GM12878 (cell line): ENCODE measurements around the gene LGALS8. TPM values are rescaled to one million over a fixed set of nuclear protein-coding genes. Genes with fewer than 3 reads are reported as not detected.

Source experiments
- ATAC-seq: fragments of 200-7000 bp; cut with Tn5 transposase; 3 replicates; pipeline ENCODE4 v1.9.1; 2020; ENCODE audit warnings: mild to moderate bottlenecking, moderate library complexity
- BruUV-seq: library from RNA; stranded (reverse); fragments of 400-500 nt; replicated peaks from 2 replicates; lab custom pipeline; 2021; lab: Mats Ljungman, UMichigan
- CTCF ChIA-PET: fragments of 300-600 bp; sonication (Branson Sonifier 250); formaldehyde crosslinking; extraction: SDS; loops from one replicate; lab custom pipeline; 2021; ENCODE audit warnings: inconsistent platforms; lab: Yijun Ruan, JAX
- POLR2A ChIA-PET: fragments of 350-600 bp; formaldehyde crosslinking; extraction: SDS; loops from one replicate; lab custom pipeline; 2021; ENCODE audit warnings: inconsistent platforms; lab: Charles Lee
- RAD21 ChIA-PET: fragments of 300-600 bp; sonication (Branson Sonifier 250); formaldehyde crosslinking; loops from one replicate; lab custom pipeline; 2023; ENCODE audit warnings: antibody characterized with exemption; ENCODE audit not compliant: unreplicated experiment; lab: Charles Lee
- SMC1A ChIA-PET: fragments of 300-600 bp; sonication (Branson Sonifier 250); formaldehyde crosslinking; loops from one replicate; lab custom pipeline; 2023; ENCODE audit not compliant: unreplicated experiment, uncharacterized antibody; lab: Charles Lee
- DNase-seq: peaks from one replicate; pipeline ENCODE4 v3.0.0-alpha.2; 2011; ENCODE audit warnings: low read depth, low spot score
- FAIRE-seq: peaks from 3 replicates; lab custom pipeline; 2011; peaks lifted over from hg19 to GRCh38; lab: Jason Lieb, UNC
- H2AFZ ChIP-seq: 2 replicates; pipeline ENCODE4 v1.6.0; 2011; ENCODE audit warnings: low read depth, low read length, control low read depth; ENCODE audit not compliant: control insufficient read depth
- H3K27ac ChIP-seq: 2 replicates; pipeline ENCODE4 v1.5.1; 2011; ENCODE audit warnings: control low read depth; ENCODE audit not compliant: control insufficient read depth, insufficient read depth
- H3K27me3 ChIP-seq, 2 experiments: replicated peaks in 1 of 2; 2 replicates each; pipeline versions ENCODE4 v1.6.0 to v1.6.1; 2011; ENCODE audit warnings: low read length in 1 of 2; ENCODE audit not compliant: control insufficient read depth in 2 of 2, insufficient read depth in 2 of 2
- H3K36me3 ChIP-seq, 2 experiments: 2 replicates each; pipeline ENCODE4 v1.5.1; 2011; ENCODE audit warnings: low read length in 1 of 2; ENCODE audit not compliant: control insufficient read depth in 2 of 2, insufficient read depth in 2 of 2
- H3K4me1 ChIP-seq: 2 replicates; pipeline ENCODE4 v1.6.1; 2011; ENCODE audit warnings: mild to moderate bottlenecking, low read length, moderate library complexity, mixed read lengths; ENCODE audit not compliant: control insufficient read depth, insufficient read depth
- H3K4me2 ChIP-seq: 2 replicates; pipeline ENCODE4 v1.6.0; 2011; ENCODE audit warnings: control low read depth; ENCODE audit not compliant: control insufficient read depth, insufficient read depth
- H3K4me3 ChIP-seq: fragments of 200-600 bp; sonication (generic); 2 replicates; pipeline ENCODE4 v1.5.1; 2016
- H3K79me2 ChIP-seq: 2 replicates; pipeline ENCODE4 v1.6.0; 2011; ENCODE audit warnings: low read length; ENCODE audit not compliant: control insufficient read depth, insufficient read depth
- H3K9ac ChIP-seq: 2 replicates; pipeline ENCODE4 v1.8.0; 2011; ENCODE audit warnings: low read length, control low read depth, mixed read lengths; ENCODE audit not compliant: control insufficient read depth, insufficient read depth
- H3K9me3 ChIP-seq: replicated peaks from 3 replicates; pipeline ENCODE4 v1.5.1; 2011; ENCODE audit warnings: mild to moderate bottlenecking, low read length; ENCODE audit not compliant: control insufficient read depth, insufficient read depth
- H4K20me1 ChIP-seq: 2 replicates; pipeline ENCODE4 v1.6.0; 2011; ENCODE audit not compliant: control insufficient read depth, insufficient read depth
- ASH2L ChIP-seq: fragments of 300-600, 200-600 bp; sonication (generic); IDR thresholded peaks from 2 replicates; pipeline ENCODE4 v1.6.1; 2017; ENCODE audit warnings: low read depth, mild to moderate bottlenecking, borderline replicate concordance
- CHD4 ChIP-seq: fragments of 200-600 bp; sonication (generic); IDR thresholded peaks from 2 replicates; pipeline ENCODE4 v1.6.1; 2016; ENCODE audit warnings: mild to moderate bottlenecking
- ESRRA ChIP-seq: IDR thresholded peaks from 2 replicates; pipeline ENCODE4 v1.6.1; 2012; ENCODE audit warnings: mild to moderate bottlenecking, low read length, improper control_type of control experiment
- JUND ChIP-seq: IDR thresholded peaks from 2 replicates; pipeline ENCODE4 v1.6.1; 2012; ENCODE audit warnings: low read depth, mild to moderate bottlenecking, low read length, improper control_type of control experiment, moderate library complexity
- MLLT1 ChIP-seq: fragments of 450-650 bp; IDR thresholded peaks from 2 replicates; pipeline ENCODE4 v1.6.1; 2016; ENCODE audit warnings: mild to moderate bottlenecking
- PKNOX1 ChIP-seq: fragments of 450-650 bp; IDR thresholded peaks from 2 replicates; pipeline ENCODE4 v1.6.1; 2016; ENCODE audit warnings: mild to moderate bottlenecking
- PML ChIP-seq: IDR thresholded peaks from 2 replicates; pipeline ENCODE4 v1.6.1; 2012; ENCODE audit warnings: low read length, inconsistent platforms
- POLR2A ChIP-seq: IDR thresholded peaks from 2 replicates; pipeline ENCODE4 v1.6.1; 2011; ENCODE audit warnings: low read depth, mild to moderate bottlenecking, low read length
- POLR2AphosphoS5 ChIP-seq: IDR thresholded peaks from 2 replicates; pipeline ENCODE4 v1.6.1; 2011; ENCODE audit warnings: mild to moderate bottlenecking, low read length, inconsistent platforms
- SP1 ChIP-seq: IDR thresholded peaks from one replicate; pipeline ENCODE4 v1.6.1; 2011; ENCODE audit warnings: low read depth, low read length
- ZNF207 ChIP-seq: fragments of 450-650 bp; IDR thresholded peaks from 2 replicates; pipeline ENCODE4 v1.6.1; 2014; ENCODE audit warnings: antibody characterized with exemption, mild to moderate bottlenecking, borderline replicate concordance
- WGBS: methylation state at CpG from one replicate; pipeline ENCODE4 v1.1.6; 2016; ENCODE audit warnings: low lambda C conversion rate; ENCODE audit not compliant: insufficient replicate concordance, insufficient coverage; ENCODE audit errors: missing lambda C conversion rate; 5-methylcytosine and 5-hydroxymethylcytosine counted together
- in situ Hi-C: fragments of 300-500 bp; cut with MboI; formaldehyde crosslinking; loops from 9 replicates; pipeline ENCODE4 v1.14.3; 2018; ENCODE audit warnings: mixed read lengths
- intact Hi-C: fragments of 100-400 bp; cut with micrococcal nuclease; formaldehyde crosslinking; loops from one replicate; pipeline ENCODE4 v1.14.2; 2022; ENCODE audit not compliant: unreplicated experiment
- polyA plus RNA-seq, 11 experiments: library from polyadenylated mRNA; depleted of rRNA in 4 of 11; unstranded in 6 of 11; stranded (reverse) in 5 of 11; fragments of >200 nt; fragmentation: Nextera tagmentation in 4 of 11; fragmentation: Illumina TruSeq in 1 of 11; extraction: Ambion mirVana in 4 of 11; extraction: Trizol in 1 of 11; gene quantifications; 1 replicate in 1 of 11; 2 replicates in 10 of 11; pipeline versions ENCODE4 v1.2.1 to v1.2.3, GENCODE V29; 2011 to 2016; ENCODE audit warnings: inconsistent platforms in 2 of 11, missing spikeins in 2 of 11, low read depth in 1 of 11
- total RNA-seq, 4 experiments: library from RNA; depleted of rRNA in 3 of 4; stranded (reverse); fragments of >200 nt in 3 of 4; fragmentation: Illumina TruSeq in 1 of 4; extraction: Trizol in 1 of 4; gene quantifications; 2 replicates each; pipeline versions ENCODE4 v1.2.1 to v1.2.3, GENCODE V29; 2013 to 2021

LGALS8 gene
- total and polyA plus RNA-seq, 10 of the 15 experiments (the other 5 are each of a cell fraction or from before 2014, with no cell fraction given): 15.4 to 86.5 (median 19.2) TPM

GRCh38 chr1:236534151-236534651 lies 10.4 kb downstream of the LGALS8 start (continued):
- TF ChIP-seq PKNOX1 (no peak), ASH2L (no peak), POLR2AphosphoS5 (no peak), ESRRA (no peak), ZNF207 (no peak), POLR2A (no peak)

GRCh38 chr1:236535190-236535589 lies 11.4 kb downstream of the LGALS8 start:
- BruUV-seq: no TSS peak
- SMC1A ChIA-PET: interaction anchor here (0.7 to 1.5 kb wide), 3 partner anchors 9 to 67 kb away, joined by 3 to 4 read pairs (median 4); no protein-coding TSS in a partner anchor
- H3K9me3 ChIP-seq: no peaks in the 10 kb centered on the region

More at GRCh38 chr1:236535190-236535589, 11.4 kb downstream of the LGALS8 start:
- ATAC-seq: no peak
- H3K27me3 ChIP-seq: no peaks in the 10 kb centered on the region
- WGBS: 100% methylated on average over 1 of the region's 1 CpG
- H4K20me1 ChIP-seq: no peaks in the 10 kb centered on the region
- ChIA-PET RAD21 (no interaction called here), CTCF (no interaction called here), POLR2A (interaction anchor here (0.6 kb wide), 1 partner anchor 24 kb away, joined by 4 read pairs; no protein-coding TSS in a partner anchor)
- no peak for DNase-seq
- H3K4me3 ChIP-seq: no peak overlapping the region
- H2AFZ ChIP-seq: no peak overlapping the region
- TF ChIP-seq PKNOX1 (no peak), SP1 (no peak), MLLT1 (no peak), PML (no peak), CHD4 (no peak), JUND (no peak)
- peaks cover 9% of the 10 kb centered on the region for H3K4me1 ChIP-seq
- H3K36me3 ChIP-seq: peaks cover 0 to 3% of the 10 kb centered on the region in 2 experiments; a peak in 2 of 4 replicates
- in situ Hi-C loops (no loop called here), intact Hi-C loops (no loop called here)
- H3K27ac ChIP-seq: no peak overlapping the region
- no peak for FAIRE-seq
- no peak overlapping the region for H3K9ac ChIP-seq
- H3K79me2 ChIP-seq: no peaks in the 10 kb centered on the region
- no peak overlapping the region for H3K4me2 ChIP-seq
